ENCODE data around the gene IFNAR1. TPM values are rescaled to one million over a fixed set of nuclear protein-coding genes. Genes with fewer than 3 reads are reported as not detected.

The IFNAR1 gene
- total and polyA plus RNA-seq, 2 experiments from 2014 or later: 24.0 to 65.1 TPM

- H3F3A ChIP-seq (ENCODE audit: insufficient read depth): no peaks in the 10 kb centered on the region
- H3K9me3 ChIP-seq (ENCODE audit: low read depth): no peaks in the 10 kb centered on the region
- H2AFZ ChIP-seq: no peak overlapping the region
- in situ Hi-C loops (cut with MboI): no loop called here
- no peaks in the 10 kb centered on the region for H4K20me1 ChIP-seq (ENCODE audit: insufficient read depth)
- TF ChIP-seq EZH2phosphoT487 (IDR thresholded peaks at IDR 0.05; ENCODE audit: insufficient read depth, low read depth): no peak
- TF ChIP-seq EZH2 (IDR thresholded peaks at IDR 0.05; ENCODE audit: insufficient read depth, poor library complexity, severe bottlenecking): no peak
- no peak overlapping the region for H3K9ac ChIP-seq
- no peak overlapping the region for H3K4me2 ChIP-seq (ENCODE audit: unreplicated experiment)
- H3K9me2 ChIP-seq (ENCODE audit: insufficient read depth): no peaks in the 10 kb centered on the region
- peaks cover 34% of the 10 kb centered on the region for H3K36me3 ChIP-seq (ENCODE audit: low read depth)
- H3K4me1 ChIP-seq (ENCODE audit: insufficient read depth): peaks cover 9% of the 10 kb centered on the region
- no peaks in the 10 kb centered on the region for H3K27me3 ChIP-seq (replicated peaks; ENCODE audit: insufficient read depth)
- no peak overlapping the region for H3K27ac ChIP-seq
- WGBS, 2 experiments (ENCODE audit: low coverage in 1 of 2, low lambda C conversion rate in 2 of 2, missing lambda C conversion rate in 2 of 2): 97 to 99% methylated on average over 5 of the region's 5 CpGs
- no peak overlapping the region for H3K4me3 ChIP-seq
- no peaks in the 10 kb centered on the region for H3K79me2 ChIP-seq (ENCODE audit: insufficient read depth)
- DNase-seq: no peak
Measured at GRCh38 chr21:33283203-33283602, 41.6 kb upstream of the IFNAR1 start.

GRCh38 chr21:33286076-33286475, 38.7 kb upstream of the IFNAR1 start:
- H3F3A ChIP-seq (ENCODE audit: insufficient read depth): no peaks in the 10 kb centered on the region

GRCh38 chr21:33286600-33287456, 37.9 kb upstream of the IFNAR1 start:
- 74 to 77% methylated on average over 15 of the region's 15 CpGs for WGBS, 2 experiments (ENCODE audit: low coverage in 1 of 2, low lambda C conversion rate in 2 of 2, missing lambda C conversion rate in 2 of 2)
- peak overlapping the region; percentile 25; the same call in 1 of the 2 replicates for H2AFZ ChIP-seq
- peak; percentile 57 for DNase-seq
- in situ Hi-C loops (cut with MboI): no loop called here
- no peaks in the 10 kb centered on the region for H3K9me3 ChIP-seq (ENCODE audit: low read depth)
- no peaks in the 10 kb centered on the region for H3F3A ChIP-seq (ENCODE audit: insufficient read depth)
- H3K27ac ChIP-seq: no peak overlapping the region
- peaks cover 10% of the 10 kb centered on the region; the same call in 1 of the 2 replicates for H3K36me3 ChIP-seq (ENCODE audit: low read depth)
- no peak overlapping the region for H3K9ac ChIP-seq
- H3K4me1 ChIP-seq (ENCODE audit: insufficient read depth): peaks cover 9% of the 10 kb centered on the region
- no peaks in the 10 kb centered on the region for H4K20me1 ChIP-seq (ENCODE audit: insufficient read depth)
- H3K4me2 ChIP-seq (ENCODE audit: unreplicated experiment): peak overlapping the region; percentile 11
- no peaks in the 10 kb centered on the region for H3K9me2 ChIP-seq (ENCODE audit: insufficient read depth)
- H3K27me3 ChIP-seq (replicated peaks; ENCODE audit: insufficient read depth): no peaks in the 10 kb centered on the region
- TF ChIP-seq EZH2 (IDR thresholded peaks at IDR 0.05; ENCODE audit: insufficient read depth, poor library complexity, severe bottlenecking) (no peak), EZH2phosphoT487 (IDR thresholded peaks at IDR 0.05; ENCODE audit: insufficient read depth, low read depth) (no peak)
- H3K4me3 ChIP-seq: no peak overlapping the region
- H3K79me2 ChIP-seq (ENCODE audit: insufficient read depth): no peaks in the 10 kb centered on the region

More at GRCh38 chr21:33286076-33286475, 38.7 kb upstream of the IFNAR1 start:
- DNase-seq: no peak
- Histone ChIP-seq H3K9me2 (ENCODE audit: insufficient read depth) (no peaks in the 10 kb centered on the region), H3K27me3 (replicated peaks; ENCODE audit: insufficient read depth) (no peaks in the 10 kb centered on the region), H3K9ac (no peak overlapping the region), H3K9me3 (ENCODE audit: low read depth) (no peaks in the 10 kb centered on the region), H3K36me3 (ENCODE audit: low read depth) (peaks cover 12% of the 10 kb centered on the region; the same call in 1 of the 2 replicates), H3K4me3 (no peak overlapping the region), H3K4me2 (ENCODE audit: unreplicated experiment) (no peak overlapping the region), H3K27ac (no peak overlapping the region), H4K20me1 (ENCODE audit: insufficient read depth) (no peaks in the 10 kb centered on the region), H2AFZ (no peak overlapping the region), H3K79me2 (ENCODE audit: insufficient read depth) (no peaks in the 10 kb centered on the region), H3K4me1 (ENCODE audit: insufficient read depth) (peaks cover 9% of the 10 kb centered on the region)
- TF ChIP-seq EZH2 (IDR thresholded peaks at IDR 0.05; ENCODE audit: insufficient read depth, poor library complexity, severe bottlenecking) (no peak), EZH2phosphoT487 (IDR thresholded peaks at IDR 0.05; ENCODE audit: insufficient read depth, low read depth) (no peak)
- in situ Hi-C loops (cut with MboI): no loop called here
- 68 to 71% methylated on average over 11 of the region's 11 CpGs for WGBS, 2 experiments (ENCODE audit: low coverage in 1 of 2, low lambda C conversion rate in 2 of 2, missing lambda C conversion rate in 2 of 2)

GRCh38 chr21:33289199-33289819, 35.5 kb upstream of the IFNAR1 start:
- WGBS, 2 experiments (ENCODE audit: low coverage in 1 of 2, low lambda C conversion rate in 2 of 2, missing lambda C conversion rate in 2 of 2): 84 to 85% methylated on average over 11 of the region's 11 CpGs
- no peak overlapping the region for H3K4me2 ChIP-seq (ENCODE audit: unreplicated experiment)
- H3K79me2 ChIP-seq (ENCODE audit: insufficient read depth): no peaks in the 10 kb centered on the region
- TF ChIP-seq EZH2 (IDR thresholded peaks at IDR 0.05; ENCODE audit: insufficient read depth, poor library complexity, severe bottlenecking) (no peak), EZH2phosphoT487 (IDR thresholded peaks at IDR 0.05; ENCODE audit: insufficient read depth, low read depth) (no peak)
- in situ Hi-C loops (cut with MboI): no loop called here
- H3K9ac ChIP-seq: no peak overlapping the region
- no peaks in the 10 kb centered on the region for H4K20me1 ChIP-seq (ENCODE audit: insufficient read depth)
- no peak for DNase-seq
- peaks cover 9% of the 10 kb centered on the region for H3K4me1 ChIP-seq (ENCODE audit: insufficient read depth)
- no peaks in the 10 kb centered on the region for H3K9me2 ChIP-seq (ENCODE audit: insufficient read depth)
- no peaks in the 10 kb centered on the region for H3K9me3 ChIP-seq (ENCODE audit: low read depth)
- no peak overlapping the region for H2AFZ ChIP-seq
- no peaks in the 10 kb centered on the region for H3F3A ChIP-seq (ENCODE audit: insufficient read depth)
- no peak overlapping the region for H3K27ac ChIP-seq
- H3K4me3 ChIP-seq: no peak overlapping the region
- H3K27me3 ChIP-seq (replicated peaks; ENCODE audit: insufficient read depth): no peaks in the 10 kb centered on the region
- no peaks in the 10 kb centered on the region; the same call in 1 of the 2 replicates for H3K36me3 ChIP-seq (ENCODE audit: low read depth)
